Measurements from ENCODE around the gene CHIC2. TPM values are rescaled to one million over a fixed set of nuclear protein-coding genes. Genes with fewer than 3 reads are reported as not detected.

CHIC2 gene
- total and polyA plus RNA-seq, 2 of the 8 experiments (the other 6 are each of a cell fraction or from before 2014, with no cell fraction given) = 4.5 to 10.9 TPM

Small RNA genes within 50 kb of the gene (small RNA-seq; reads per million reads assigned to genes)
- gene AC110792.1 (ENCODE audit: insufficient read depth) (not detected), gene AC110792.3 (ENCODE audit: insufficient read depth) (not detected)

Other genes with a start within 250 kb of the CHIC2 start
- gene GSX2, start 35.6 kb upstream of the CHIC2 start, total RNA-seq (2021; fragmentation: NEBNext Ultra II Directional; extraction: Animal tissue kit (Norgen Biotek cat#: 25700)) = not detected in 2 replicates
- not detected in 2 replicates for gene GSX2, start 35.6 kb upstream of the CHIC2 start, polyA plus RNA-seq (2011; rRNA removed)
- gene PDGFRA, start 164.7 kb upstream of the CHIC2 start, total RNA-seq (2021; fragmentation: NEBNext Ultra II Directional; extraction: Animal tissue kit (Norgen Biotek cat#: 25700)) = 3.4 and 3.7 TPM in 2 replicates
- 0.91 and 1.4 TPM in 2 replicates for gene PDGFRA, start 164.7 kb upstream of the CHIC2 start, polyA plus RNA-seq (2011; rRNA removed)

Data from H1 (cell line).